ENCODE results near the gene PITPNB. TPM values are rescaled to one million over a fixed set of nuclear protein-coding genes. Genes with fewer than 3 reads are reported as not detected.

Gene PITPNB
- total and polyA plus RNA-seq, 2 of the 13 experiments (the other 11 are each of a cell fraction or from before 2014, with no cell fraction given), result 17.0 to 30.1 TPM

DNA sequence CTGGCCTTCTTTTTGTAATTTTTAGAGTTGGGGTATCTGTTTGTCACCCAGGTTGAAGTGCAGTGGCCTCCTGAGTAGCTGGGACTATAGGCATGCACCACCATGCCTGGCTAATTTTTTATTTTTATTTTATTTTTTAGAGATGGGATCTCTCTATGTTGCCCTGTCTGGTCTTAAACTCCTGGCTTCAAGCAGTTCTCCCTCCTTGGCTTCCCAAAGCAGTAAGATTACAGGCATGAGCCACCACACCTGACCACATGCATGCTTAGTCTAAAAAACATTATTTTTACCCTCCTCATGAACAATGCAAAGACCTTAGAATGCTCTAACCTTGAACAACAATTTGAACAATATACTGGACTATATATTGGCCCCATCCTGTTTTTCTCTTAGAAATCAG, 22.1 kb upstream of the PITPNB start:
- Histone ChIP-seq H3K9me3 (ENCODE audit: low read length) (no peaks in the 10 kb centered on the region), H3K4me3 (replicated peaks in 1 of 3; ENCODE audit: insufficient read depth in 1 of 3, low read depth in 2 of 3, low read length in 3 of 3) (no peak overlapping the region), H2AFZ (ENCODE audit: low read length) (no peak overlapping the region), H3K27me3 (ENCODE audit: control insufficient read depth in 1 of 2, insufficient read depth in 2 of 2, low read length in 2 of 2) (no peaks in the 10 kb centered on the region), H3K9ac (ENCODE audit: insufficient read depth, low read depth, low read length) (no peak overlapping the region), H3K79me2 (ENCODE audit: insufficient read depth, low read length) (no peaks in the 10 kb centered on the region), H3K36me3 (replicated peaks in 1 of 2; ENCODE audit: control insufficient read depth in 1 of 2, insufficient read depth in 2 of 2, low read length in 2 of 2) (peaks cover 0 to 2% of the 10 kb centered on the region in 2 experiments; a peak in 1 of 5 replicates), H4K20me1 (ENCODE audit: insufficient read depth, low read length) (no peaks in the 10 kb centered on the region), H3K4me2 (ENCODE audit: low read depth, low read length) (no peak overlapping the region), H3K27ac (ENCODE audit: extremely low read length, insufficient read depth, low read length) (no peak overlapping the region), H3K4me1 (ENCODE audit: insufficient read depth, low read length) (no peaks in the 10 kb centered on the region)
- FAIRE-seq (no peak), DNase-seq (ENCODE audit: low spot score) (no peak), ATAC-seq (no peak)
- intact Hi-C loops (cut with micrococcal nuclease; ENCODE audit: unreplicated experiment) (no loop called here), in situ Hi-C loops (cut with HindIII; ENCODE audit: extremely low pct_ligation_motif_present, low pct_unique_long_range_greater_than_20kb) (no loop called here)
- TF ChIP-seq, protein P1, sequence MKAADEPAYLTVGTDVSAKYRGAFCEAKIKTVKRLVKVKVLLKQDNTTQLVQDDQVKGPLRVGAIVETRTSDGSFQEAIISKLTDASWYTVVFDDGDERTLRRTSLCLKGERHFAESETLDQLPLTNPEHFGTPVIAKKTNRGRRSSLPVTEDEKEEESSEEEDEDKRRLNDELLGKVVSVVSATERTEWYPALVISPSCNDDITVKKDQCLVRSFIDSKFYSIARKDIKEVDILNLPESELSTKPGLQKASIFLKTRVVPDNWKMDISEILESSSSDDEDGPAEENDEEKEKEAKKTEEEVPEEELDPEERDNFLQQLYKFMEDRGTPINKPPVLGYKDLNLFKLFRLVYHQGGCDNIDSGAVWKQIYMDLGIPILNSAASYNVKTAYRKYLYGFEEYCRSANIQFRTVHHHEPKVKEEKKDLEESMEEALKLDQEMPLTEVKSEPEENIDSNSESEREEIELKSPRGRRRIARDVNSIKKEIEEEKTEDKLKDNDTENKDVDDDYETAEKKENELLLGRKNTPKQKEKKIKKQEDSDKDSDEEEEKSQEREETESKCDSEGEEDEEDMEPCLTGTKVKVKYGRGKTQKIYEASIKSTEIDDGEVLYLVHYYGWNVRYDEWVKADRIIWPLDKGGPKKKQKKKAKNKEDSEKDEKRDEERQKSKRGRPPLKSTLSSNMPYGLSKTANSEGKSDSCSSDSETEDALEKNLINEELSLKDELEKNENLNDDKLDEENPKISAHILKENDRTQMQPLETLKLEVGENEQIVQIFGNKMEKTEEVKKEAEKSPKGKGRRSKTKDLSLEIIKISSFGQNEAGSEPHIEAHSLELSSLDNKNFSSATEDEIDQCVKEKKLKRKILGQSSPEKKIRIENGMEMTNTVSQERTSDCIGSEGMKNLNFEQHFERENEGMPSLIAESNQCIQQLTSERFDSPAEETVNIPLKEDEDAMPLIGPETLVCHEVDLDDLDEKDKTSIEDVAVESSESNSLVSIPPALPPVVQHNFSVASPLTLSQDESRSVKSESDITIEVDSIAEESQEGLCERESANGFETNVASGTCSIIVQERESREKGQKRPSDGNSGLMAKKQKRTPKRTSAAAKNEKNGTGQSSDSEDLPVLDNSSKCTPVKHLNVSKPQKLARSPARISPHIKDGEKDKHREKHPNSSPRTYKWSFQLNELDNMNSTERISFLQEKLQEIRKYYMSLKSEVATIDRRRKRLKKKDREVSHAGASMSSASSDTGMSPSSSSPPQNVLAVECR (CRISPR knock-in tag; IDR thresholded peaks at IDR 0.05; ENCODE audit: borderline replicate concordance), result no peak
- TF ChIP-seq ZNF121 (CRISPR knock-in tag; IDR thresholded peaks at IDR 0.05), result 0 out of 2 replicates have a peak, but pooled peaks have one; percentile 14
- CTCF ChIA-PET (ENCODE audit: low intra/inter-chr PET ratio, low total read pairs), result no interaction called here
- BruUV-seq (replicated peaks), result no TSS peak
- POLR2A ChIA-PET, result no interaction called here

DNA sequence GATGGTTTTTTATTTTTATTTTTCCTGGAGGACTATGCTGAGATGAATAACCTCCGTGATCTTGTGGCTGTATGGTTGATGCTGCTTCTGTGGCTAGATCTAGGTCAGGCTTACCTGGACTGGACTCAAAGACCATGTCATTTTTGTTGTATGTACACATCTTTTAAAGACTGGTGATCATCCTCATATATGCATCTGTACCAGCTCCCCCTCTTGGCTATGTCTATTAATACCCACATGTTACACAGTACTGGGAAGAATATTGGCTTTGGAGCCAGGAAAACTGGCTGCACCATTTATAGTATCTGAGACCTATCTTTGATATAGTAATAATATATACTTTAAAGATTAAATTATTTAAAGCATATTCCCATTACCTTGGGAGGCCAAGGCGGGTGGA, 18.4 kb upstream of the PITPNB start:
- in situ Hi-C loops (cut with HindIII; ENCODE audit: extremely low pct_ligation_motif_present, low pct_unique_long_range_greater_than_20kb) (no loop called here), intact Hi-C loops (cut with micrococcal nuclease; ENCODE audit: unreplicated experiment) (loop anchor here (1.0 kb wide), 1 partner anchor 57 kb away; no protein-coding TSS in a partner anchor)
- H4K20me1 ChIP-seq (ENCODE audit: insufficient read depth, low read length), result no peaks in the 10 kb centered on the region
- H3K27me3 ChIP-seq (ENCODE audit: control insufficient read depth in 1 of 2, insufficient read depth in 2 of 2, low read length in 2 of 2), result no peaks in the 10 kb centered on the region
- ChIA-PET CTCF (ENCODE audit: low intra/inter-chr PET ratio, low total read pairs) (interaction anchor here (1.2 to 1.4 kb wide), 2 partner anchors 51 to 57 kb away, joined by 7 to 8 read pairs; no protein-coding TSS in a partner anchor), POLR2A (no interaction called here)
- H3K9ac ChIP-seq (ENCODE audit: insufficient read depth, low read depth, low read length), result no peak overlapping the region
- H3K9me3 ChIP-seq (ENCODE audit: low read length), result no peaks in the 10 kb centered on the region
- H3K4me2 ChIP-seq (ENCODE audit: low read depth, low read length), result no peak overlapping the region
- H3K4me3 ChIP-seq (replicated peaks in 1 of 3; ENCODE audit: insufficient read depth in 1 of 3, low read depth in 2 of 3, low read length in 3 of 3), result no peak overlapping the region
- no TSS peak for BruUV-seq (replicated peaks)
- no peak overlapping the region for H3K27ac ChIP-seq (ENCODE audit: extremely low read length, insufficient read depth, low read length)
- H3K36me3 ChIP-seq (replicated peaks in 1 of 2; ENCODE audit: control insufficient read depth in 1 of 2, insufficient read depth in 2 of 2, low read length in 2 of 2), result 0 out of 5 replicates have a peak, but pooled peaks cover 0 to 2% of the 10 kb centered on the region in 2 experiments
- DNase-seq (ENCODE audit: low spot score) (peak; percentile 21), ATAC-seq (peak; percentile 78), FAIRE-seq (no peak)
- H3K4me1 ChIP-seq (ENCODE audit: insufficient read depth, low read length), result no peaks in the 10 kb centered on the region
- no peaks in the 10 kb centered on the region for H3K79me2 ChIP-seq (ENCODE audit: insufficient read depth, low read length)
- WGBS (ENCODE audit: low lambda C conversion rate), result 86% methylated on average over 2 of the region's 2 CpGs
- no peak overlapping the region for H2AFZ ChIP-seq (ENCODE audit: low read length)
- TF ChIP-seq BHLHE40 (IDR thresholded peaks at IDR 0.05; ENCODE audit: low read length) (no peak), STAG1 (CRISPR knock-in tag; IDR thresholded peaks at IDR 0.05) (0 out of 2 replicates have a peak, but pooled peaks have one; percentile 13)
